ENCODE data around the gene TMSB4X. TPM values are rescaled to one million over a fixed set of nuclear protein-coding genes. Genes with fewer than 3 reads are reported as not detected.
"Not testable (repeated sequence)": the region's sequence is repeated elsewhere in the genome, so short reads cannot be mapped to it uniquely, and the experiment has no call there.

TMSB4X gene
- total RNA-seq, 1 experiment from 2014 or later, result 1,177 TPM

DNA sequence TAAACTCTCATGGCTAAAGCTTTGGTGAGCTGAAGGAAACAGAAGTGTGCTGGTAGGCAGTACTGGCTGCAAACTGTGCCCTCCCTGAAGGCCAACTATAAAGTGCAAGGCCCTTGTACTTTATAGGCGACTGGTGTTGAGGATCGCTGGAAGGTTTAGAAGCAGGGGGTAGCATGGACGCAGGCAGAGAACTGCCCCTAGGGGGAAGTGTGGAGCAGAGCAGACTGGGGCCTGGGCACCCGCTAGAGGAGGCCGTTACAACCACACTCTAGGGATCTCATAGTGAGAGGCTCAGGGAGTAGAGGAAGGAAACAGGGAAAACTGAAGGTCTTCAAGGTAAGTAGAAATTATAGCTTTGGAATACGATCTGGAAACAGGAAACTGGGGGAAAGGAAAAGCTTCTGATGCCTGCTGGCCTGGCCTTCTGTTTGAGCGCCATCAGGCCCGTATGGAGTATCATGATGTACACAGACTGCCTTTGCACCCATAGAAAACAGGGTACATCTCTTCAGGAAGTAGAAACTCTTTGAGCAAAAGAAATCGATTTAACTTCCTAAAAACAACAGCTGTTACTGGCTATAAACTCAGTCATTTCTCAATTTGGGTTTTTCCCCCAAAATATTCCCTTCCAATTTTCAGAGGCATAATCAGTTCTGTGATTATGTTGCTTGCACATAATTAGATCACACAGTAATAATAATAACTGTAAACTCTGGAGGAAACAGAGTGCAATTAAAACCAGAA, 23.9 kb upstream of the TMSB4X start:
- H3K27me3 ChIP-seq, result no peaks in the 10 kb centered on the region
- DNase-seq, result peak; percentile 15
- H3K36me3 ChIP-seq, result no peaks in the 10 kb centered on the region
- no peak overlapping the region for H3K4me3 ChIP-seq
- H3K9me3 ChIP-seq, result no peaks in the 10 kb centered on the region

DNA sequence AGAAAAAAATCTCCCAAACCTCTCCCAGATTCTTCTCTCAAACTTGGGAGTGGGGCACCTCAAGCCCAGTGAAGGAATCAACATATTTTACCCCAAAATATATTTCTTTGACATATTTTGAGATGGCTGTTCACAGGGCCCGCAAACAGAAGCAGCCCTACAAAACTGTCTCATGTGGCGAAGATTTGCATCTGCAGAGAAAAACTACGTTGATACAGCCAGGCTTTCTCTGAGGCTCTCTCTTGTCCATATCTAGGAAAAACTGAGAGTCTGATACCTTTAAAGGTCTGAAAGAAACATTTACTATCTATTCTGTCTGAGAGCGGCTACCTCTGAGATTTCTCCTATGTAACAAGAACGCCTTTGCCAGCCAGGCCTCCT, 23.3 kb upstream of the TMSB4X start:
- Histone ChIP-seq H3K36me3 (no peaks in the 10 kb centered on the region), H3K4me3 (no peak overlapping the region), H3K9me3 (no peaks in the 10 kb centered on the region), H3K27me3 (no peaks in the 10 kb centered on the region)
- DNase-seq, result no peak

DNA sequence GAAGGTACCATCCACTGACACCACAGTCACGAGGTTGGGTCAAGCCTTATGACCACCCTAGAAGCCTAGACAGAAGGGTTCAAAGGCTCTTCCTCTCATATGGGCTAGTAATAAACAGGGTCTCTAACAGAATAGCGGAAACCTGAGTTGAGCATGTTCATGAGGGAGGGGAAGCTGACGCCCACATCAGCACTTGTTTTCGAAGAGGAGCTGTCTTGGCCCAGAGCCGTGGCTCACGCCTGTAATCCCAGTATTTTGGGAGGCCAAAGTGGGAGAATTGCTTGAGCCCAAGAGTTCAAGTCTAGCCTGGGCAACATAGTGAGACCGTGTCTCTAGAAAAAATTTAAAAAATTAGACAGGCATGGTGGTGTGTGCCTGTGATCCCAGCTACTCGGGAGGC, 21.5 kb upstream of the TMSB4X start:
- Histone ChIP-seq H3K36me3 (no peaks in the 10 kb centered on the region), H3K27me3 (no peaks in the 10 kb centered on the region), H3K9me3 (no peaks in the 10 kb centered on the region), H3K4me3 (no peak overlapping the region)
- DNase-seq, result no peak

DNA sequence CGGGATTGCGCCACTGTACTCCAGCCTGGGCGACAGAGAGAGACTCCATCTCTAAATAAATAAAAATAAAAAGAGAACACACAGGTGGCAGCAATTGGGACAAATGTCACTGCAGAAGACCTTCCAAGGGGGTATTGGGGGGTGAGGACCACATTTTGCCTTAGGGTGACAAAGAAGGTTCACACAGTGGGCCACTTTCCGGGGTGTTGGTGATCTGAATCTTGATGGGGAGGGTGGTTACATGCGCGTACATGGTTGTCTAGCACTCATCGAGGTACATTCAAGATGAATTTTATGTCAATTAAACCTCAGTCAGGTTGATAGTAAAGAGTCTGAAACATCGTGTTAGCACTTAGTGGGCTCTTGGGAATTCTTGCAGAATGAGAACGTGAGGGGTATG, 20.5 kb upstream of the TMSB4X start:
- no peaks in the 10 kb centered on the region for H3K36me3 ChIP-seq
- H3K27me3 ChIP-seq, result no peaks in the 10 kb centered on the region
- DNase-seq, result no peak
- H3K4me3 ChIP-seq, result no peak overlapping the region
- H3K9me3 ChIP-seq, result no peaks in the 10 kb centered on the region

DNA sequence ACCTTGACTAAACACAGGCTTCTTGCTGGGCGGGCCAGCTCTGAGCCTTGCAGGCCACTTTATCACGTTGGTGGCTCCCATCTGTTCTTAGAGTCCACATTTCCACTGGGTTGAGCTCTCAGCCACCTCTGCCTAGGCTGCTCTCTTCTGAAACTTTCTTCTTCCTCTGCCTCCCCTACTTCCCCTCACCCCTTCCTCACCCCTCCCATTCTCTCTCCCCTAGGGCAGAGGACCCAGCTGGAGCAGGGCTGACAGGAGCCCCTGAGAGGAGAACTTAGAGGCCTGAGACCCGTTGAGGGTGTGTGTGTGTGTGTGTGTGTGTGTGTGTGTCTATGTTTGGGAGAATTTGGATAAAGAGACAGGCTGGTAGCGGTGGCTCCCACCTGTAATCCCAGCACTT, 19.9 kb upstream of the TMSB4X start:
- no peak for DNase-seq
- no peaks in the 10 kb centered on the region for H3K27me3 ChIP-seq
- no peaks in the 10 kb centered on the region for H3K36me3 ChIP-seq
- H3K9me3 ChIP-seq, result no peaks in the 10 kb centered on the region
- no peak overlapping the region for H3K4me3 ChIP-seq

DNA sequence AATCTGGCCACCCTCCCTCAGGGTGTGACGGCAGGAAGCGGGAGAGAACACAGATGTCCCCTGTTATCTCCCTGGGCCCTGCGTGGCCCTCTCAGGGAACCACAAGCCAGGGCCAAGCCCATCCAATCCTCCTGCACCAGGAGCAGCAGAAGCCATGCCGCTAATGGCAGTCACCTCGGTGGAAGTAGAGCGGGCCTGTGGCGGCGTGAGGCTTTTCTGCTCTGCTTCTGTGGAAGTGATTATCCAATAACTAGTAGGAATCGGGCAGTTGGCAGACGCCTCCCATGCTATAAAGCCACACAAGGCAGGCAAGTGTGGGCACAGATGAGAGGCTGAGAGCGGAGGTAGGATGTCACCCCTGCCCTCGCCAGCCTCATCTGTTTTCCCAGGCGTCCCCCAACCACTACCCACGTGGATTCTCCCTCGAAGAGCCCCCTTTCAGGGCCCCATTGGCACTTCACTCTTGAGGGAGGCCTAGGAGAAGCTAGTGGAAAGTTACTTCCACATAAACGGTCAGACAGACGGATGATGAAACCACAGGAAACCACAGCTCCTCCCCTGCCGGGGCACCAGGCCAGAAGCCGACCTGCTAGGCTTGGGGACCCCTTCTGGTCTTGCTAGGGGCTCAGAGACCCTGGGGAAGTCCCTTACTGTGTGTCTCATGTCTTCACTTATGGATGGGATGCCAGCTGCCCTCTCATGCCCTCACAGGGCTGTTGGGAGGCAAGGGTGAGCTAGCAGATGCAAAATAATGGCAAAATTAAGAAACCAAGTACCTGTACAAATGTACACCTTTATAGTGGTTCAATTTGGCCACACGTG, 18.8 kb upstream of the TMSB4X start:
- H3K27me3 ChIP-seq, result no peaks in the 10 kb centered on the region
- no peaks in the 10 kb centered on the region for H3K36me3 ChIP-seq
- H3K9me3 ChIP-seq, result no peaks in the 10 kb centered on the region
- DNase-seq, result peak; percentile 58
- H3K4me3 ChIP-seq, result no peak overlapping the region

DNA sequence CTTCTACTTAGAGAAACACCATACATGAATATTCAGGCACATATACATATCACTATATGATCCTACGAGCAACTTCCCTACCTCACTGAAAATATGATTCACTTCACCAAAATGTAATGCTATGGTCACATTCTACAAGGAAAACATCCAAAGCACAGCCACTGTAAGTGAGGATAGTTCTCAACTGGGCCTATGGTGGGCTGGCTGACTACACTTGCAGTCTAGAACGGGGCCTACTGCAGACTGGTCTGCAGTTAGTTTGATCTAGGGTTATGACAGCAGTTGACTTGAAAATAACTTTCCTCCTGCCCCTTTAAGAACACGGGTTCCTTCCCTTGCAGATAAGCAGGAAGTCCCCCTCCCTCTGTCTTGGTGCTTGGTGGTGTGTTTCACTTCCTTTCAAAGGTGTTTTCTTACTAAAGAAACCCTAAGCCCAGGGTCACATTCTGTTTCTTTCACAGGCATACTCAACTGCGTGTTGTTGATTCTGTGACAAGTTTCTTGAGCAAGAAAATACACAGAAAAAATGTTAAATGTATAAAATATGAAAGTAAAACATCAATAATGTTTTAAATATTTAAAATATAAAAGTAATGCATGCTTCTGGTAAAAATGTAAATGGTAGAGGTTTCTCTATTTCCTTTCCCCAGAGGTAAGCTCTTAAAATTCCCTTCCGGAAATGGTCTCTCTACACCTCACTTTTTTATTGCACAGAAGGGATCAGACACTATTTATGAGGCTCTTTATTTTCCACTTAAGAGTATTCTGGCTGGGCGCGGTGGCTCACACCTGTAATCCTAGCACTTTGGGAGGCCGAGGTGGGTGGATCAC, 18.0 kb upstream of the TMSB4X start:
- Histone ChIP-seq H3K4me3 (no peak overlapping the region), H3K27me3 (no peaks in the 10 kb centered on the region), H3K36me3 (no peaks in the 10 kb centered on the region), H3K9me3 (no peaks in the 10 kb centered on the region)
- no peak for DNase-seq

DNA sequence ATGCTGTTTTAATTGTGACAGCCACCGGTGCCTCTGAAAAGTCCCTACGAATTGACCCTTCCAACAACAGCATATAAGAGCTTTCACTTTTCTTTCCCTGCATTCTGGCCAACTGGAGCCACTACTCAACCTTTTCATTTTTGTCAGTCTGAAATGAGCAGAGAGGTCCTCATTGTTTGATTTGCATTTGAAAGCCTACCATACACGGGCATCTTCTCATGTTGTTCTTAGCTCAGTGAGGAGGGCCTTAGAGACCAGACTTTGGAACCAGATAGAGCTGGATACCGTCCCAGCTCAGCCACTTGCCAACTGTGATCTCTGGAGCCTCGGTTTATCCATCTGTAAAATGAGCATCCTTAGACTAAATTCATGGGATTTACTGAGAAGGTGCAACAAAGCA, 16.9 kb upstream of the TMSB4X start:
- H3K27me3 ChIP-seq, result no peaks in the 10 kb centered on the region
- no peak for DNase-seq
- no peaks in the 10 kb centered on the region for H3K36me3 ChIP-seq
- H3K9me3 ChIP-seq, result no peaks in the 10 kb centered on the region
- no peak overlapping the region for H3K4me3 ChIP-seq

DNA sequence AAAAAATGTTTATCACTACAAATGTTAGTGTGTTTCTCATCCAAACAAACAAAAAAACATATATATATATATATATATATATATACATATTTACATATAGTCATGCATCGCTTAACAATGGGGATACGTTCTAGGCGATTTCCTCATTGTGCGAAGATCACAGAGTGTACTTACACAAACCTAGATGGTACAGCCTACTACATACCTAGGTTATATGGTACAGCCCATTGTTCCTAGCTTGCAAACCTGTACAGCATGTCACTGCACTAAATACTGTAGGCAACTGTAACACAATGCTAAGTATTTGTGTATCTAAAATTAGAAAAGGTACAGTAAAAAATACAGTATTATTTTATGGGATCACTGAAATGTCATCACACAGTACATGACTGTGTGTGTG, 16.4 kb upstream of the TMSB4X start:
- no peaks in the 10 kb centered on the region for H3K36me3 ChIP-seq
- no peak overlapping the region for H3K4me3 ChIP-seq
- H3K9me3 ChIP-seq, result no peaks in the 10 kb centered on the region
- no peaks in the 10 kb centered on the region for H3K27me3 ChIP-seq
- no peak for DNase-seq

DNA sequence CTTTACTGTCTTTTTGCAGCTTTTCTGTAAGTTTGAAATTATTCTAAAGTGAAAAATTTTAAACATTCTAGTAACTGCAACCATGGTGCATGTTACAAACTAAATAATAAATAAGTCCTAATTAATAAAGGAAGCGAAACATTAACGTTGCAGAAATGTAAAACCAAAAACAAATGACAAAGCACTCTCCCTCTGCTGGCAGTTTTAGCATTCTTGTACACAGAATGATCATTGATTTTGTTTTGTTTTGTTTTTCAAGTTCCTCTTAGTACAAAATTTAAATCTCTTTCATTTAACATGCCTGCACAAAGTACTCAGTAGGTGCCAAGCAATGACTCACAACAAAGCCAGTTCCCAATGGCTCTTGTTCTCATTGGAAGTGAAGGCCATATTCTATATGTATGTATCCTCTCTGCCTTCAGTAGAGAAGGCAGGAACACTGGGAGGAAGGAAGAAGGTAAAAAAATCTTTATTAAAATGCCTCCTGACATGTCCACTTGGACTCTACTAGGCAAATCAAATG, 13.7 kb upstream of the TMSB4X start:
- H3K9me3 ChIP-seq, result no peaks in the 10 kb centered on the region

DNA sequence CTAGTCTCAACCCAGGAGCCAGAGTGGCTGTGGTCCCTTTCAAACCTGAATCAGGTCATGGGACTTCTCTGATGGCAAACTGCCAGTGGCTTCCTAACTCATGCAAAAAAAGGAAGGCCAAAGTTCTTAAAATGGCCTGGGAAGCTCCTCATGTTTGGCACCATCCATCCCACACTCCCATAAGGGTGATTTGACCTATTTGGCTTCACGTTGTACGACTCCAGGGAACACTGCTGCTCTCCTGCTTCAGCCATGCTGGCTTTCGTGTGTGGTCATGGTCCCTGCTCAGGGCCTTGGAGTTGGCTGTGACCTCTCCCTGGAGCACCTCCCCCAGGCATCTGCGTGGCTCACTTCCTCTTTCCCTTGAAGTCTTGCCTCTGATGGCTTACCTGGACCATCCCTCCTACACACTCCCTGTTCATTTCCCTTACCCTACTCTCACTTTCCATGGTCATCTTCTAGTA, 12.8 kb upstream of the TMSB4X start:
- Histone ChIP-seq H3K36me3 (no peaks in the 10 kb centered on the region), H3K4me3 (no peak overlapping the region), H3K27me3 (no peaks in the 10 kb centered on the region), H3K9me3 (no peaks in the 10 kb centered on the region)
- DNase-seq, result no peak

More for the DNA sequence above, 13.7 kb upstream of the TMSB4X start:
- peak; percentile 47 for DNase-seq
- no peaks in the 10 kb centered on the region for H3K27me3 ChIP-seq
- H3K36me3 ChIP-seq, result no peaks in the 10 kb centered on the region
- no peak overlapping the region for H3K4me3 ChIP-seq

DNA sequence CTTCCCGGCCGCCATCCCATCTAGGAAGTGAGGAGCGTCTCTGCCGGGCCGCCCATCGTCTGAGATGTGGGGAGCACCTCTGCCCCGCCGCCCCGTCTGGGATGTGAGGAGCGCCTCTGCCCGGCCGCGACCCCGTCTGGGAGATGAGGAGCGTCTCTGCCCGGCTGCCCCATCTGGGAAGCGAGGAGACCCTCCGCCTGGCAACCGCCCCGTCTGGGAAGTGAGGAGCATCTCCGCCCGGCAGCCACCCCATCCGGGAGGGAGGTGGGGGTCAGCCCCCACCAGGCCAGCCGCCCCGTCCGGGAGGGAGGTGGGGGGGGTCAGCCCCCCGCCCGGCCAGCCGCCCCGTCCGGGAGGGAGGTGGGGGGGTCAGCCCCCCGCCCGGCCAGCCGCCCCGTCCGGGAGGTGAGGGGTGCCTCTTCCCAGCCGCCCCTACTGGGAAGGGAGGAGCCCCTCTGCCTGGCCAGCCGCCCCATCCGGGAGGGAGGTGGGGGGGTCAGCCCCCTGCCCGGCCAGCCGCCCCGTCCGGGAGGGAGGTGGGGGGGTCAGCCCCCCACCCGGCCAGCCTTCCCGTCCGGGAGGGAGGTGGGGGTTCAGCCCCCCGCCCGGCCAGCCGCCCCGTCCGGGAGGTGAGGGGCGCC, 11.6 kb upstream of the TMSB4X start:
- H3K9me3 ChIP-seq, DNase-seq, H3K36me3 ChIP-seq: not testable (repeated sequence)

DNA sequence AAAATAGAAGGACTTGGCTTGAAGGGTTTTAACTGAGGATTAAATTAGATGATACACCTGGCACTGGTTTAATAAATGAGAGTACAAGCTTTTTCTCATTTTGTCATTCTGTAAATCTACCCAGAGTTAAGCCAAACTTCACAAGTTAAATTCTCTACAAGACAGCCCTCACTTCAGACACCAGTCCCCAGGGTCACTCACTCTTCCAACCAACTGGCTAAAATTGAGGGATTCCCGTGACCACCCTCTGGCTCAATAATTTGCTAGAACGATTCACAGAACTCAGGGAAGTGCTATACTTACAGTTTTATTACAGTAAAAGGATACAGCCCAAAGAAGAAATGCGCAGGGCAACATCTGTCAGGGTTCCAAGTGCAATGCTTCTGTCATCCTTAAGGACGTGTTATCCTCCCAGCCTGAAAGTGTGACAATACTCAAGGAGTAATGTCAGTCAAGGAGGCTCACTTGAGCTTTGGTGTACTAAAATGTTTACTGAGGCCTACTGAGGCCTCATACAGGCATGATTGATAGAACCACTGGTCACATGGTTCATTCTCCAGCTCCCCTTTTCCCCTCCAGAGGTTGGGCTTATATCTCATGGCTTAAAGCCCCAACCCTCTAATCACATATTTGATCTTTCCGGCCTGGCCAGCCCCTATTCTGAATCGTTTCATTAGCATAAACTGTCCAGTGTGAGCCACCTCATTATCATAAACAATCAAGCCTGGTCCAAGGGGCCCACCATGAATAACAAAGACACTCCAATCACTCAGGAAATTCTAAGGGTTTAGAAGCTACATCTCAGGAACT, 9.6 kb upstream of the TMSB4X start:
- DNase-seq, result no peak
- Histone ChIP-seq H3K36me3 (no peaks in the 10 kb centered on the region), H3K4me3 (no peak overlapping the region), H3K27me3 (no peaks in the 10 kb centered on the region), H3K9me3 (no peaks in the 10 kb centered on the region)

More for the DNA sequence above, 11.6 kb upstream of the TMSB4X start:
- H3K4me3 ChIP-seq, H3K27me3 ChIP-seq: not testable (repeated sequence)

DNA sequence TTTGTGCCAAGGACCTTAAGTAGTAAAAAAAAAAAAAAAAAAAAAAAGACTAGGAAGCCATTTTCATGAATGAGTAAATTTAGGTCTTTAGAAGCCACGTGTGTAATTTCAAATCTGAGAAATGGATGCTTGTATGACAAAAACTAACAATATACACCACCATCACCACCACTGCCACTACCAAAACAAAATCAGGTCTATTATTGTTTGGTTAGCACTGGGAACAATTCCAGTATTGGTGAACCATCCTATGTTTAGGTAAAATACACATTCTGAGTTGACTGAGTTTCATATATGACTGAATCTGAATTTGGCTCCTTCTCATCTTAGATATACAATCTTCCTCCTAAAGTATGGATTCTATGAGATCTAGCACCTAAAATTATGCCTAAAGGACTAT, 8.8 kb upstream of the TMSB4X start:
- no peaks in the 10 kb centered on the region for H3K36me3 ChIP-seq
- no peaks in the 10 kb centered on the region for H3K9me3 ChIP-seq
- H3K4me3 ChIP-seq, result no peak overlapping the region
- H3K27me3 ChIP-seq, result no peaks in the 10 kb centered on the region
- no peak for DNase-seq

DNA sequence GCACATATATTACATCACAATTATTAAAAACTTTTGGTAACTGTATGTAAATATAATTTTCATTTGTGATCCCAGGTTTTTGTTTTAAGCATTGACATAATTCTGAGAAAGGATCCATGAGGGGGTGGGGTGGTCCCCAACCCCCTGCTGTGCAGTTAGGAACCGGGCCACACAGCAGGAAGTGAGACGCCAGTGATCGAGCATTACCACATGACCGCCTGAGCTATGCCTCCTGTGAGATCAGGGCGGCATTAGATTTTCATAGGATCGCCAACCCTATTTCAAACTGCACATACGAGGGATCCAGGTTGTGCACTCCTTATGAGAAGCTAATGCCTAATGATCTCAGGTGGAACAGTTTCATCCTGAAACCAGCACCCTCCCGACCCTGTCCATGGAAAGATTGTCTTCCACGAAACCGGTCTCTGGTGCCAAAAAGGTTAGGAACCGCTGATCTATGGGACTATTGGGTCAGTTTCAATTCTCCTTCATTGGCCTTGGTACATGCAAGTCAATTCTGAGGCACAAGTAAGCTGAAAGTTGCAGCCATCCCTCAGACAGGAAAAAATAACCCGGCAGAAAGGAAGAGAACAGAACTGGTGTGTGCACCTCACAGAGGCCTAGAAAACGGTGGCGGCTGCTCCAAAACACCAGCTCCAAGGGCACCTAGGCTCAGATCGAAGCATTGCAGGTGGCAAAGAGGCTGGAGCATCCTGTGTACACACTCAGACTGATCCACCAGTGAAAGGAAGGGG, 7.0 kb upstream of the TMSB4X start:
- H3K9me3 ChIP-seq, result no peaks in the 10 kb centered on the region
- no peaks in the 10 kb centered on the region for H3K27me3 ChIP-seq

More for the DNA sequence above, 7.0 kb upstream of the TMSB4X start:
- Histone ChIP-seq H3K36me3 (no peaks in the 10 kb centered on the region), H3K4me3 (no peak overlapping the region)
- DNase-seq, result no peak
